ENCODE results near the gene ABCB10.

ABCB10 gene

DNA sequence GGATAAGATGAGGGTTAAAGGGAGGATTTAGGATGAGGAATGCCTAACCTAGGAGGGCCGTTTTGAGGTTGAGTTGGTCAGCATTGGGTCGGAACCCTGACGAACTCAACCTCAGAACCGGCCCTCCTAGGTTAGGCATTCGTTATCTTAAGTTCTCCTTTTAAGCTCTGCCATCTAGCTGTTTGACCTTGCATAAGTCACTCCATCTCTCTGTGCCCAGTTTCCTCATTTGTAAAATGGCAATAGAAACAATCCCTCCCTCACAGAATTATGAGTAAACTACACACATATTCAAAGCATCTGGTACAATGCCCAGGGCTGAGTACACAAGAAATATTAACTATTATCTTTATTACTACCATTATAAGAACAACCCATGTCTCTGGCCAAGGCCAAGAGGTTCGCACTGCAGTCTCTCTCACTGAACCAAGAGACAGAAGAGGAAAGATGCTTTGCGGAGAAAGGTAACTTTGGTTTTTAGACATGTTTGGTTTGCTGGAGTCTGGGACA is 4.8 kb downstream of the ABCB10 start:
- no peak for DNase-seq
- peak overlapping the region in 1 of 2 experiments; percentile 7; a peak in 1 of 4 replicates for H3K4me3 ChIP-seq (ENCODE audit: low read depth in 1 of 2, low read length in 2 of 2)
- no peak for ATAC-seq (ENCODE audit: insufficient read depth, low read depth)
- no peak overlapping the region for H3K27ac ChIP-seq (ENCODE audit: low read length)
- TF ChIP-seq CTCF (IDR thresholded peaks at IDR 0.05; ENCODE audit: borderline replicate concordance, extremely low read depth, low read length, poor library complexity, severe bottlenecking) (no peak), EZH2 (IDR thresholded peaks at IDR 0.05; ENCODE audit: borderline replicate concordance, low read depth, low read length, severe bottlenecking) (no peak)
- H3K9ac ChIP-seq (ENCODE audit: low read depth, low read length): no peak overlapping the region
- no peaks in the 10 kb centered on the region for H3K9me3 ChIP-seq (ENCODE audit: insufficient read depth, low read length, severe bottlenecking)
- peaks cover 32% of the 10 kb centered on the region for H3K4me1 ChIP-seq (ENCODE audit: insufficient read depth, low read length)
- H3K4me2 ChIP-seq (ENCODE audit: insufficient read depth, low read length): no peak overlapping the region
- H2AFZ ChIP-seq (ENCODE audit: low read depth, low read length): no peak overlapping the region
- peaks cover 25% of the 10 kb centered on the region for H4K20me1 ChIP-seq (ENCODE audit: insufficient read depth, low read length)
- no peaks in the 10 kb centered on the region for H3K27me3 ChIP-seq (ENCODE audit: insufficient read depth, low read length, poor library complexity)
- H3K79me2 ChIP-seq (ENCODE audit: insufficient read depth, low read length): peaks cover 95% of the 10 kb centered on the region
- peaks cover 14% of the 10 kb centered on the region for H3K36me3 ChIP-seq (ENCODE audit: insufficient read depth, low read length)

- Histone ChIP-seq H3K9me3 (ENCODE audit: insufficient read depth, low read length, severe bottlenecking) (no peaks in the 10 kb centered on the region), H3K36me3 (ENCODE audit: insufficient read depth, low read length) (peaks cover 20% of the 10 kb centered on the region), H3K79me2 (ENCODE audit: insufficient read depth, low read length) (peaks cover 87% of the 10 kb centered on the region), H4K20me1 (ENCODE audit: insufficient read depth, low read length) (peaks cover 25% of the 10 kb centered on the region), H3K4me1 (ENCODE audit: insufficient read depth, low read length) (peaks cover 32% of the 10 kb centered on the region), H3K9ac (ENCODE audit: low read depth, low read length) (no peak overlapping the region), H3K27me3 (ENCODE audit: insufficient read depth, low read length, poor library complexity) (no peaks in the 10 kb centered on the region), H3K27ac (ENCODE audit: low read length) (no peak overlapping the region), H3K4me3 (ENCODE audit: low read depth in 1 of 2, low read length in 2 of 2) (no peak overlapping the region), H3K4me2 (ENCODE audit: insufficient read depth, low read length) (peak overlapping the region; percentile 10; the same call in 1 of the 2 replicates), H2AFZ (ENCODE audit: low read depth, low read length) (no peak overlapping the region)
- ATAC-seq (ENCODE audit: insufficient read depth, low read depth) (no peak), DNase-seq (no peak)
- TF ChIP-seq EZH2 (IDR thresholded peaks at IDR 0.05; ENCODE audit: borderline replicate concordance, low read depth, low read length, severe bottlenecking) (no peak), CTCF (IDR thresholded peaks at IDR 0.05; ENCODE audit: borderline replicate concordance, extremely low read depth, low read length, poor library complexity, severe bottlenecking) (no peak)
Measured at GRCh38 chr1:229552732-229553131, 5.8 kb downstream of the ABCB10 start.

- DNase-seq (no peak), ATAC-seq (ENCODE audit: insufficient read depth, low read depth) (no peak)
- H4K20me1 ChIP-seq (ENCODE audit: insufficient read depth, low read length): peaks cover 25% of the 10 kb centered on the region
- peaks cover 70% of the 10 kb centered on the region for H3K79me2 ChIP-seq (ENCODE audit: insufficient read depth, low read length)
- H3K4me1 ChIP-seq (ENCODE audit: insufficient read depth, low read length): peaks cover 14% of the 10 kb centered on the region
- no peak overlapping the region for H3K27ac ChIP-seq (ENCODE audit: low read length)
- H3K4me3 ChIP-seq (ENCODE audit: low read depth in 1 of 2, low read length in 2 of 2): no peak overlapping the region
- no peak overlapping the region for H2AFZ ChIP-seq (ENCODE audit: low read depth, low read length)
- H3K36me3 ChIP-seq (ENCODE audit: insufficient read depth, low read length): peaks cover 30% of the 10 kb centered on the region
- H3K9me3 ChIP-seq (ENCODE audit: insufficient read depth, low read length, severe bottlenecking): no peaks in the 10 kb centered on the region
- H3K4me2 ChIP-seq (ENCODE audit: insufficient read depth, low read length): no peak overlapping the region
- no peaks in the 10 kb centered on the region for H3K27me3 ChIP-seq (ENCODE audit: insufficient read depth, low read length, poor library complexity)
- no peak for TF ChIP-seq EZH2 (IDR thresholded peaks at IDR 0.05; ENCODE audit: borderline replicate concordance, low read depth, low read length, severe bottlenecking)
- no peak overlapping the region for H3K9ac ChIP-seq (ENCODE audit: low read depth, low read length)
Measured at GRCh38 chr1:229550812-229551567, 7.5 kb downstream of the ABCB10 start.

DNA sequence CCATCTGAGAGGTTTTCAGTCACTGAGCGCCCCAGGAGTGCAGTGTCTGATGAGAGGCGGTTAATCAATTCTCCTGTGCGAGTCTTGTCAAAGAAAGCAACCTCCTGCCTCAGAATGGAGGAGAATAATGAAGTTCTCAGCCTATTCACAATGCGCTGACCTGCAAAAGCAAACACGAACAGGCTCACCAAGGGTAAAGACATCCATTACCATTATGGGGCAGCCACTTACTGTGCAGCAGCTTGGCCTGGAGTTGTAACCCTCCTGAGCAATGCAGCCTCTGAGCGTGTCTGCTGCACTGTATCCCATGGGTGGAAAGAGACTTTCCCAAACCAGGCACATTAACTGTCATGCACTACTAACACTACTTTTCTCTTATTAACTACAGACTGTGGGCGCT is 11.0 kb downstream of the ABCB10 start:
- TF ChIP-seq CTCF (IDR thresholded peaks at IDR 0.05; ENCODE audit: borderline replicate concordance, extremely low read depth, low read length, poor library complexity, severe bottlenecking): no peak
- TF ChIP-seq EZH2 (IDR thresholded peaks at IDR 0.05; ENCODE audit: borderline replicate concordance, low read depth, low read length, severe bottlenecking): no peak
- no peak overlapping the region for H3K4me3 ChIP-seq (ENCODE audit: low read depth in 1 of 2, low read length in 2 of 2)
- H3K4me2 ChIP-seq (ENCODE audit: insufficient read depth, low read length): no peak overlapping the region
- no peak for ATAC-seq (ENCODE audit: insufficient read depth, low read depth)
- no peak for DNase-seq
- H2AFZ ChIP-seq (ENCODE audit: low read depth, low read length): no peak overlapping the region
- no peaks in the 10 kb centered on the region for H3K9me3 ChIP-seq (ENCODE audit: insufficient read depth, low read length, severe bottlenecking)
- H3K79me2 ChIP-seq (ENCODE audit: insufficient read depth, low read length): peaks cover 36% of the 10 kb centered on the region
- H3K27me3 ChIP-seq (ENCODE audit: insufficient read depth, low read length, poor library complexity): no peaks in the 10 kb centered on the region
- peaks cover 7% of the 10 kb centered on the region; the same call in 1 of the 2 replicates for H4K20me1 ChIP-seq (ENCODE audit: insufficient read depth, low read length)
- no peak overlapping the region for H3K27ac ChIP-seq (ENCODE audit: low read length)
- H3K4me1 ChIP-seq (ENCODE audit: insufficient read depth, low read length): no peaks in the 10 kb centered on the region
- peaks cover 51% of the 10 kb centered on the region for H3K36me3 ChIP-seq (ENCODE audit: insufficient read depth, low read length)
- no peak overlapping the region for H3K9ac ChIP-seq (ENCODE audit: low read depth, low read length)

All from DND-41 (cell line).